Stomach smooth muscle (tissue), 2 donors: ENCODE measurements around the gene SPATA31D4.
"Not testable (repeated sequence)": the region's sequence is repeated elsewhere in the genome, so short reads cannot be mapped to it uniquely, and the experiment has no call there.

Experiments used
- H3K27ac ChIP-seq: one replicate; pipeline ENCODE4 v1.7.0; 2013; ENCODE audit warnings: mild to moderate bottlenecking, low read length, inconsistent platforms
- H3K27me3 ChIP-seq, 2 donors: one replicate each; pipeline ENCODE4 v1.7.0; 2013; ENCODE audit warnings: low read length in 2 of 2; ENCODE audit not compliant: insufficient read depth in 2 of 2, control insufficient read depth in 1 of 2
- H3K36me3 ChIP-seq, 2 donors: one replicate each; pipeline ENCODE4 v1.7.0; 2013; ENCODE audit warnings: low read length in 2 of 2; ENCODE audit not compliant: control insufficient read depth in 2 of 2, insufficient read depth in 2 of 2
- H3K4me1 ChIP-seq: one replicate; pipeline ENCODE4 v1.7.0; 2013; ENCODE audit warnings: low read length; ENCODE audit not compliant: control insufficient read depth, insufficient read depth
- H3K4me3 ChIP-seq, 2 donors: one replicate each; pipeline ENCODE4 v1.7.0; 2013; ENCODE audit warnings: low read length in 2 of 2
- H3K9ac ChIP-seq, 2 donors: one replicate each; pipeline ENCODE4 v1.7.0; 2013; ENCODE audit warnings: low read length in 2 of 2, mild to moderate bottlenecking in 1 of 2
- H3K9me3 ChIP-seq, 2 donors: one replicate each; pipeline ENCODE4 v1.7.0; 2013; ENCODE audit warnings: low read length in 2 of 2; ENCODE audit not compliant: control insufficient read depth in 2 of 2
- donor health status: healthy.
- donor health status: Pancreatic carcinoma.

SPATA31D4 gene

DNA sequence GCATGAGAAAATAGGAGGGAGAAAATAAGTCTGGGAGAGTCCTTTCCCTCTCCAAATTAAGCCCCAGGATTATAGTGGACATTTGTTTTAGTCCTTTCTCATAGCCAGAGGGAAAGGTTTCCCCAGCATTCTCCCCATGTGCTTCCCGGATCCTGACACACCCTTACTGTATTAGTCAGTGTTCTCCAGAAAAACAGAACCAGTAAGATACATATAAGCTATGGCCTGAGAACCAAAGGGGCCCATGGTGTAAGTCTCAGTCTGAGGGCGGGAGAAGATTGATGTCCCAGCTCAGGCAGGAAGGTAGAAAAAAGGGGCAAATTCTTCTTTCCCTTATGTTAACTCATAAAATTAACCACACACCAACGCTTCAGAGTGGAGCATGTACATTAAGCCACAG is 25.6 kb upstream of the SPATA31D4 start:
- Histone ChIP-seq H3K27me3 (no peaks in the 10 kb centered on the region), H3K4me3 (no peak overlapping the region), H3K9me3 (no peaks in the 10 kb centered on the region)

DNA sequence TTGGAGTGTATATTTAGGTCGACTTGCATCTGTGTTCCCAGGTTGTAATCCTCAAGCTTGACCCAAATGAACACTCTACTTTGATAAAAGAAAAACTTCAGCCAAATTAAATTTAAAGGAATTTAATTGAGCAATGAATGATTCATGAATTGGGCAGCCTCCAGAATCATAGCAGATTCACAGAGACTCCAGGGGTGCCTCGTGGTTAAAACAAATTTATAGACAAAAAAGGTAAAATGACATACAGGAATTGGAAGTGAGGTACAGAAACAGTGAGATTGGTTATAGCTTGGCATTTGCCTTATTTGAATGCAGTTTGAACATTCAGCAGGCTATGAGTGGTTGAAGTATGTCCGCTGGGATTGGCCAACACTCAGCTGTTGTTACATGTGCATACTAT is 21.6 kb upstream of the SPATA31D4 start:
- no peaks in the 10 kb centered on the region for H3K27me3 ChIP-seq
- H3K27ac ChIP-seq: no peak overlapping the region
- no peak overlapping the region for H3K4me3 ChIP-seq
- no peaks in the 10 kb centered on the region for H3K4me1 ChIP-seq
- no peaks in the 10 kb centered on the region for H3K9me3 ChIP-seq
- H3K9ac ChIP-seq: no peak overlapping the region
- no peaks in the 10 kb centered on the region for H3K36me3 ChIP-seq

More for the DNA sequence above, 25.6 kb upstream of the SPATA31D4 start:
- H3K27ac ChIP-seq: no peak overlapping the region
- H3K9ac ChIP-seq: no peak overlapping the region
- H3K36me3 ChIP-seq: no peaks in the 10 kb centered on the region
- no peaks in the 10 kb centered on the region for H3K4me1 ChIP-seq

DNA sequence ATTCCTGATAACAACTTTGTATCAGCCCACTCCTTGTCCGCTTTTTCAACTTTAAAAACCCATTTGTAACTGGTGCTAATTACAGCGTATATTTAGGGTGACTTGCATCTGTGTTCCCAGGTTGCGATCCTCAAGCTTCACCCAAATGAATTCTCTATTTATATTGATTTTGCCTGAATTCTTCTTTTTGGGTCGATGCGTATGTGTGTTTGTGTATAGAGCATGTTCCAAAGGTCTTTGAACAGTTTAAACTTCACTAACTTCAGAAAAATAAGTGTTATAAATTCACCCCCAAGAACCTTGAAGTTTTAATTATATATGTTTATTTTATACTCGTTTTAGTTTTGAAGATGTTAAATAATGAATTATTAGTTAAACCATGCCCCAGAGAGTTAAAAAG is 16.1 kb upstream of the SPATA31D4 start:
- H3K9me3 ChIP-seq: no peaks in the 10 kb centered on the region
- no peak overlapping the region for H3K9ac ChIP-seq
- H3K4me1 ChIP-seq: no peaks in the 10 kb centered on the region
- no peaks in the 10 kb centered on the region for H3K27me3 ChIP-seq
- H3K27ac ChIP-seq: no peak overlapping the region
- H3K4me3 ChIP-seq: no peak overlapping the region
- no peaks in the 10 kb centered on the region for H3K36me3 ChIP-seq

DNA sequence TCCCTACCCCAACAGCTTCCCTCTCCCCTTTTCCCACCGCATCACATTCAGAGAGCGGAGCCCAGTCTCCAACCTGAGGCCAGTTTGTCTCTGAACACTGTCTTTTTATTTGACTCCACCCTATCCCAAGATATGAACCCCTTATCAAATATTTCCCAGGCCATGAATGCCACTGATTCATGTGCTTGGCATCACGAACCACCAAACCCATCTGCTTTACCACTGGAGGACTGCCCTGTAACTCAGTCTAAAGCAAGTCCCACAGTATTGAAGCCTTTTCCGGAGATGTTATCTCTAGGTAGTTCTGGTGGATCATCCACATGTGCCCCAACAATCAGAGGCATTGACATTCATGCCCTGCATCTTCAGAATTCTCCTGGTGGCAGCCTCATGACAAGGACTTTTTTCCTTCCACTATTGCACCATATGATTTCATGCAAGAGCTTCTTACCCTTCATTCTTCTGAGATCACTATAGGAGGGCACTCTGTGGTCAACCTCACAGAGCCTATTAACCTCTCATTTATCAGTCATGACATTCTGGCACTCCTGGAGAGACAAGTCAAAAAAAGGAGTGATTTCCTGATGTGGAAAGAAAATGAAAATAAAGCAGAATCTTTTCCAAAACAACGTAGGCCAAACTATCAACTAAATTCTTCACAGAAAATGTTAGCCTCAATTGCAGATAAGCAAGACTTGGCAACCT is 12.3 kb upstream of the SPATA31D4 start:
- Histone ChIP-seq H3K27ac (no peak overlapping the region), H3K36me3 (no peaks in the 10 kb centered on the region), H3K4me3 (no peak overlapping the region), H3K27me3 (no peaks in the 10 kb centered on the region), H3K4me1 (no peaks in the 10 kb centered on the region), H3K9me3 (no peaks in the 10 kb centered on the region), H3K9ac (no peak overlapping the region)

DNA sequence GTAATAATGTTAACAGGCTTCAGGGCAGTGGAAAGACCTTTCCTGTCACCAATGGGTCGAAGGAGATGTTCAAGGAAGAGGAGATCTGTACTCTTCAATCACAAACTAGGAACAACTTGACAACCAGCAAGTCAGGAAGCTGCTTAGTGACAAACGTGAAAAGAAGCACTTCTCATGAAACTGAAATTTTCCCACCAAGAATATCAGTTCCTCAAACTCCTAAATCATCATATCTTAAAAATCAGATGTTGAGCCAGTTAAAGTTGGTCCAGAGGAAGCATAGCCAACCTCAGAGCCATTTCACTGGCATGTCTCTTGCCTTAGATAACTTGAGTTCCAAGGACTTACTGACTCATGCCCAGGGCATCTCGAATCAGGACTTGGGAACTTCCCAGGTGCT is 9.7 kb upstream of the SPATA31D4 start:
- H3K27me3 ChIP-seq, H3K4me3 ChIP-seq, H3K36me3 ChIP-seq, H3K9me3 ChIP-seq, H3K9ac ChIP-seq, H3K27ac ChIP-seq, H3K4me1 ChIP-seq: not testable (repeated sequence)

DNA sequence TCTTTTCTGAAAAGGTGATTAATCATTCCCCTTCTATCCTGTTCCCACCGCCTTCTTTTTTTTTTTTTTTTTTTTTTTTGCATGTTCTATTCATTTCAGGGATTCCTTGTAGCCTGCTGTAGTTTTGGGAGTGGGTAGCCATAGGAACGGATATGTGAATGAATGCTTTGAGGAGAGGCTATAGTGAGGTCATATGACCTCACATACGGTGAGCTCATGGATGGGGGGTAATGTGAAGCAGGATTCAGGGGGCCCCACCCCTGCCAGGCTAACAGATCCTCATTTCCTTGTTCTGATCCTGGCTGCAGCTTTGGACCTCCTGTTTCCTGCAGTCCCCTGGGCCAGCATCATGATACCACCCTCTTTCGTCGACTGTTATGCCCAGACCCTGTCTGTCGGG is 1.9 kb downstream of the SPATA31D4 start:
- not testable (repeated sequence) for H3K9ac ChIP-seq, H3K4me3 ChIP-seq, H3K27me3 ChIP-seq, H3K4me1 ChIP-seq, H3K36me3 ChIP-seq, H3K9me3 ChIP-seq, H3K27ac ChIP-seq

DNA sequence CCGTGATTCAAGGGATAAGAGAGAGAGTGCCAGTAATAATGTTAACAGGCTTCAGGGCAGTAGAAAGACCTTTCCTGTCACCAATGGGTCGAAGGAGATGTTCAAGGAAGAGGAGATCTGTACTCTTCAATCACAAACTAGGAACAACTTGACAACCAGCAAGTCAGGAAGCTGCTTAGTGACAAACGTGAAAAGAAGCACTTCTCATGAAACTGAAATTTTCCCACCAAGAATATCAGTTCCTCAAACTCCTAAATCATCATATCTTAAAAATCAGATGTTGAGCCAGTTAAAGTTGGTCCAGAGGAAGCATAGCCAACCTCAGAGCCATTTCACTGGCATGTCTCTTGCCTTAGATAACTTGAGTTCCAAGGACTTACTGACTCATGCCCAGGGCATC is 5.3 kb downstream of the SPATA31D4 start:
- not testable (repeated sequence) for H3K4me1 ChIP-seq, H3K27me3 ChIP-seq, H3K9me3 ChIP-seq, H3K9ac ChIP-seq, H3K4me3 ChIP-seq, H3K36me3 ChIP-seq, H3K27ac ChIP-seq

DNA sequence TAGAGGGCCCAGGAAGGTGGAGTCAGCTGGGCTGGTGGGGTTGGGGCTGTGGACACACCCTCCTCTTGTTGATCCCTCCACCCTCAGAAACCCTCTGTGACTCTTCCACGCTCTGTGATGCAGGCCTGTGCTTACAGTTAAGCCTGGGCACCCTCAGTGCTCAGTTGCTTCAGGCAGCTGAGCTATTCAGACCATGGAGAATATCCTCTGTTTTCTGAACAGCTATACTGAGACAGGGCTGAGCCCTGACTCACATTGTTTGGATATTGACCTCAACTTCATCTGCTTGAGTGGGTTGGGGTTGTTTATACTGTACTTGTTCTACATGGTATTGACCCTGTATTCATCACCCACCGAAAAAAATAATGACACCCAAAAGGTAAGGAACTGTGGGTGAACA is 15.2 kb downstream of the SPATA31D4 start, which contains the start of gene SPATA31D3:
SPATA31D3 (plus strand) TSS at position 108 of the 400 bp plus-strand sequence; CDS start at position 194, 86 bp downstream.
- not testable (repeated sequence) for H3K9me3 ChIP-seq, H3K27me3 ChIP-seq, H3K27ac ChIP-seq, H3K4me3 ChIP-seq, H3K36me3 ChIP-seq, H3K4me1 ChIP-seq, H3K9ac ChIP-seq

DNA sequence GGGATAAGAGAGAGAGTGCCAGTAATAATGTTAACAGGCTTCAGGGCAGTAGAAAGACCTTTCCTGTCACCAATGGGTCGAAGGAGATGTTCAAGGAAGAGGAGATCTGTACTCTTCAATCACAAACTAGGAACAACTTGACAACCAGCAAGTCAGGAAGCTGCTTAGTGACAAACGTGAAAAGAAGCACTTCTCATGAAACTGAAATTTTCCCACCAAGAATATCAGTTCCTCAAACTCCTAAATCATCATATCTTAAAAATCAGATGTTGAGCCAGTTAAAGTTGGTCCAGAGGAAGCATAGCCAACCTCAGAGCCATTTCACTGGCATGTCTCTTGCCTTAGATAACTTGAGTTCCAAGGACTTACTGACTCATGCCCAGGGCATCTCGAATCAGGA is 20.4 kb downstream of the SPATA31D4 start:
- not testable (repeated sequence) for H3K9me3 ChIP-seq, H3K27ac ChIP-seq, H3K36me3 ChIP-seq, H3K9ac ChIP-seq, H3K4me3 ChIP-seq, H3K4me1 ChIP-seq, H3K27me3 ChIP-seq

DNA sequence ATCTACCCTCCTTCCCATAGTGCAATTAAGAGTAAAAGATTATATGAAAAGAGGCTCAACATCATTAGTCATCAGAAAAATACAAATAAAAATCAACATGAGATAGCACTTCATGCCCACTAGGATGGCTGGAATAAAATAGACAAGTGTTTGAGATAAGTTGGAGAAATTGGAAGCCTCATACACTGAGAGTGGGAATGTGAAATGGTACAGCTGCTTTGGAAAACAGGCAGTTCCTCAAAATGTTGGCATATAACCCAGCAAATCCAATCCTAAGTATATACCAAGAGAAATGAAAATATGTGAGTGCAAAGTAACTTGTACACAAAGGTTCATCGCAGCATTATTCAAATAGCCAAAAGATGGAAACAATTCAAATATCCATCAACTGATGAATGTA is 24.9 kb downstream of the SPATA31D4 start:
- Histone ChIP-seq H3K9ac (no peak overlapping the region), H3K4me3 (no peak overlapping the region), H3K27me3 (no peaks in the 10 kb centered on the region), H3K36me3 (no peaks in the 10 kb centered on the region), H3K9me3 (peaks cover 0 to 3% of the 10 kb centered on the region in 2 donors), H3K27ac (no peak overlapping the region), H3K4me1 (no peaks in the 10 kb centered on the region)

DNA sequence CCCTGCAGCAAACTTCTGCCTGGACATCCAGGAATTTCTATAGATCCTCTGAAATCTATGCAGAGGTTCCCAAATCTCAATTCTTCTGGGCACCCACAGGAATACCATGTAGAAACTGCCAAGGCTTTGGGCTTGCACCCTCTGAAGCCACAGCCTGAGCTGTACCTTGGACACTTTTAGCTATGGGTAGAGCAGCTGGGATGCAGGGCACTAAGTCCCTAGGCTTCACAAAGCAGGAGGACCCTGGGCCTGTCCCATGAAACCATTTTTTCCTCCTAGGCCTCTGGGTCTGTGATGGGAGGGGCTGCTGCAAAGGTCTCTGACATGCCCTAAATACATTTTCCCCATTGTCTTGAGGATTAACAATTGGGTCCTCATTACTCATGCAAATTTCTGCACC is 27.4 kb downstream of the SPATA31D4 start:
- Histone ChIP-seq H3K4me1 (no peaks in the 10 kb centered on the region), H3K27ac (no peak overlapping the region), H3K4me3 (no peak overlapping the region), H3K9me3 (peaks cover 0 to 3% of the 10 kb centered on the region in 2 donors), H3K27me3 (no peaks in the 10 kb centered on the region), H3K36me3 (no peaks in the 10 kb centered on the region), H3K9ac (no peak overlapping the region)
